ENCODE measurements around the gene LPAR1.

DNA sequence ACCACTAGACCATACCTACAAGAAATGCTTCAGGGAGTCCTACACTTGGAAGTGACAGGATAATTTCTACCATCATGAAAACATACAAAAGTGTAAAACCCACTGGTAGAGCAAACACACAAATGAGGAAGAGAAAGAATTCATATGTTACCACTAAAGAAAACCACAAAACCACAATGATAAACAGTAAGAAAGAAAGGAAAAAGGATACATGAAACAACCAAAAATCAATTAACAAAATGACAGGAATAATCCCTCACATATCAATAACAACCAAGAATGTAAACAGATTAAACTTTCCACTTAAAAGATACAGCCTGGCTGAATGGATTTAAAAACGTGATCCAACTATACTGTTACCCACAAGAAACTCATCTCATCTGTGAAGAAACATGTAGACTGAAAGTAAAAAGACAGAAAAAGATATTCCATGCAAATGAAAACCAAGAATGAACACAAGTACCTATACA lies 83.4 kb downstream of the LPAR1 start:
- TF ChIP-seq, protein P1, sequence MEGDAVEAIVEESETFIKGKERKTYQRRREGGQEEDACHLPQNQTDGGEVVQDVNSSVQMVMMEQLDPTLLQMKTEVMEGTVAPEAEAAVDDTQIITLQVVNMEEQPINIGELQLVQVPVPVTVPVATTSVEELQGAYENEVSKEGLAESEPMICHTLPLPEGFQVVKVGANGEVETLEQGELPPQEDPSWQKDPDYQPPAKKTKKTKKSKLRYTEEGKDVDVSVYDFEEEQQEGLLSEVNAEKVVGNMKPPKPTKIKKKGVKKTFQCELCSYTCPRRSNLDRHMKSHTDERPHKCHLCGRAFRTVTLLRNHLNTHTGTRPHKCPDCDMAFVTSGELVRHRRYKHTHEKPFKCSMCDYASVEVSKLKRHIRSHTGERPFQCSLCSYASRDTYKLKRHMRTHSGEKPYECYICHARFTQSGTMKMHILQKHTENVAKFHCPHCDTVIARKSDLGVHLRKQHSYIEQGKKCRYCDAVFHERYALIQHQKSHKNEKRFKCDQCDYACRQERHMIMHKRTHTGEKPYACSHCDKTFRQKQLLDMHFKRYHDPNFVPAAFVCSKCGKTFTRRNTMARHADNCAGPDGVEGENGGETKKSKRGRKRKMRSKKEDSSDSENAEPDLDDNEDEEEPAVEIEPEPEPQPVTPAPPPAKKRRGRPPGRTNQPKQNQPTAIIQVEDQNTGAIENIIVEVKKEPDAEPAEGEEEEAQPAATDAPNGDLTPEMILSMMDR (IDR thresholded peaks at IDR 0.05; ENCODE audit: insufficient read depth, low read length), result no peak
- TF ChIP-seq POLR2AphosphoS5 (IDR thresholded peaks at IDR 0.05; ENCODE audit: low read depth), result no peak
